Rectal smooth muscle tissue (tissue), 1 donor: ENCODE measurements around the gene NANOS2.
"Not testable (repeated sequence)": the region's sequence is repeated elsewhere in the genome, so short reads cannot be mapped to it uniquely, and the experiment has no call there.

Source experiments
- H3K27ac ChIP-seq: one replicate; pipeline ENCODE4 v1.7.0; 2013; ENCODE audit warnings: low read depth, low read length, inconsistent platforms
- H3K27me3 ChIP-seq: one replicate; pipeline ENCODE4 v1.7.0; 2013; ENCODE audit warnings: low read length; ENCODE audit not compliant: control insufficient read depth, insufficient read depth
- H3K36me3 ChIP-seq: one replicate; pipeline ENCODE4 v1.7.0; 2013; ENCODE audit warnings: low read length; ENCODE audit not compliant: control insufficient read depth, insufficient read depth
- H3K4me1 ChIP-seq: one replicate; pipeline ENCODE4 v1.7.0; 2013; ENCODE audit warnings: low read length; ENCODE audit not compliant: control insufficient read depth, insufficient read depth
- H3K4me3 ChIP-seq: one replicate; pipeline ENCODE4 v1.7.0; 2013; ENCODE audit warnings: low read length
- H3K9ac ChIP-seq: one replicate; pipeline ENCODE4 v1.7.0; 2013; ENCODE audit warnings: low read length

Gene NANOS2

DNA sequence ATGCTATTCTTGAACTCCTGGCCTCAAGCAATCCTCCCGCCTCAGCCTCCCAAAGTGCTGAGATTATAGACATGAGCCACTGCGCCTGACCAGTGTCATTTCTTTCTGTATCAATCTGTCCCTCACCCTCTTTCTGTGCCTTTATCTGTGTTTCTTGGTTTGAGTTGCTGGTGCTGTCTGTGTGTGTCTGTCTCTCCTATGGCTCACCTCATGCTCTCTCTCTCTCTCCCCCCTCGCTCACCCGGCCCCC, 38.5 kb downstream of the NANOS2 start:
- peaks cover 3% of the 10 kb centered on the region for H3K27me3 ChIP-seq
- no peak overlapping the region for H3K4me3 ChIP-seq
- no peak overlapping the region for H3K27ac ChIP-seq
- H3K4me1 ChIP-seq, result no peaks in the 10 kb centered on the region
- no peaks in the 10 kb centered on the region for H3K36me3 ChIP-seq
- no peak overlapping the region for H3K9ac ChIP-seq

DNA sequence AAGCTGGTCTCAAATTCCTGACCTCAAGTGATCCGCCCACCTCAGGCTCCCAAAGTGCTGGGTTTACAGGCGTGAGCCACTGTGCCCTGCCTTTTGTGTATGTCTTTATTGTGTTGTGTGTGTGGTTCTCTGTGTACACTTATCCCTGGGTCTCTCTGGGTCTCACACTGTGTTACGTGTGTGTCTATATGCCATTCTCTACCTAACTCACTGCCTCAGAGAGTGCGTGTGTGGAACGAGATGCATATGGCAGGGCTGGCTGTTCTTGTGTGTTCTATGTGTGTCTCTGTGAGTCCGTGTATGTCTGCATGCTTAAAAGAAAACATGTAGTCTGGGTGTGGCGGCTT, 40.0 kb downstream of the NANOS2 start:
- H3K9ac ChIP-seq, result no peak overlapping the region
- H3K27me3 ChIP-seq, result peaks cover 3% of the 10 kb centered on the region
- no peaks in the 10 kb centered on the region for H3K4me1 ChIP-seq
- H3K4me3 ChIP-seq, result no peak overlapping the region
- no peaks in the 10 kb centered on the region for H3K36me3 ChIP-seq
- H3K27ac ChIP-seq, result no peak overlapping the region

DNA sequence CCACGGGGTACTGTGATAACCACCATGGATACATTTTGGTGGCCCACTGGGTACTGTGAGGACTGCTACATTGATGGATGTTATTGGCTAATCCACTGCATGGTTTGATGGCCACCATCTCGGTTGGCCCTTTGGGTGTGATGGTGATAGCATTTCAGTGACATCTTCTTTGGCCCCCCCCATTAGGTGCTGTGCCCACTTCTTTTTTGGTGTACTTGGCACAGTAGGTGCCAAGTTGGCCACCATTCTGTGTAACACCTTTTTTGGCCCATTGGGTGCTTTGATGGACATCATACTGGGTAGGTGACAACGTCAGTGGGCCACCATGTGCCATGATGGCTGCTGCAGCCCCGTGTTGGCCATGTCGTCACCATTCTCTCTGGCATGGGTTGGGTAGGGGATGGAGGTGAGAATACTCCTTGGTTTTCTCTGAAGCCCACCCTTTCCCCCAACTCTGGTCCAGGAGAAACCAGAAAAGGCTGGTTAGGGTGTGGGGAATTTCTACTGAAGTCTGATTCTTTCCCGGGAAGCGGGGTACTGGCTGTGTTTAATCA, 41.3 kb downstream of the NANOS2 start:
- no peak overlapping the region for H3K27ac ChIP-seq
- H3K9ac ChIP-seq, result no peak overlapping the region
- no peaks in the 10 kb centered on the region for H3K36me3 ChIP-seq
- H3K27me3 ChIP-seq, result peaks cover 3% of the 10 kb centered on the region
- no peaks in the 10 kb centered on the region for H3K4me1 ChIP-seq
- H3K4me3 ChIP-seq, result no peak overlapping the region

DNA sequence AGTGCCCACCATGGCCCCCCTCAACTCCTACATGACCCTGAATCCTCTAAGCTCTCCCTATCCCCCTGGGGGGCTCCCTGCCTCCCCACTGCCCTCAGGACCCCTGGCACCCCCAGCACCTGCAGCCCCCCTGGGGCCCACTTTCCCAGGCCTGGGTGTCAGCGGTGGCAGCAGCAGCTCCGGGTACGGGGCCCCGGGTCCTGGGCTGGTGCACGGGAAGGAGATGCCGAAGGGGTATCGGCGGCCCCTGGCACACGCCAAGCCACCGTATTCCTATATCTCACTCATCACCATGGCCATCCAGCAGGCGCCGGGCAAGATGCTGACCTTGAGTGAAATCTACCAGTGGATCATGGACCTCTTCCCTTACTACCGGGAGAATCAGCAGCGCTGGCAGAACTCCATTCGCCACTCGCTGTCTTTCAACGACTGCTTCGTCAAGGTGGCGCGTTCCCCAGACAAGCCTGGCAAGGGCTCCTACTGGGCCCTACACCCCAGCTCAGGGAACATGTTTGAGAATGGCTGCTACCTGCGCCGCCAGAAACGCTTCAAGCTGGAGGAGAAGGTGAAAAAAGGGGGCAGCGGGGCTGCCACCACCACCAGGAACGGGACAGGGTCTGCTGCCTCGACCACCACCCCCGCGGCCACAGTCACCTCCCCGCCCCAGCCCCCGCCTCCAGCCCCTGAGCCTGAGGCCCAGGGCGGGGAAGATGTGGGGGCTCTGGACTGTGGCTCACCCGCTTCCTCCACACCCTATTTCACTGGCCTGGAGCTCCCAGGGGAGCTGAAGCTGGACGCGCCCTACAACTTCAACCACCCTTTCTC, 42.3 kb downstream of the NANOS2 start:
- H3K27ac ChIP-seq, result no peak overlapping the region
- no peak overlapping the region for H3K9ac ChIP-seq
- H3K4me3 ChIP-seq, result no peak overlapping the region
- H3K4me1 ChIP-seq, result no peaks in the 10 kb centered on the region
- no peaks in the 10 kb centered on the region for H3K36me3 ChIP-seq
- peaks cover 3% of the 10 kb centered on the region for H3K27me3 ChIP-seq

DNA sequence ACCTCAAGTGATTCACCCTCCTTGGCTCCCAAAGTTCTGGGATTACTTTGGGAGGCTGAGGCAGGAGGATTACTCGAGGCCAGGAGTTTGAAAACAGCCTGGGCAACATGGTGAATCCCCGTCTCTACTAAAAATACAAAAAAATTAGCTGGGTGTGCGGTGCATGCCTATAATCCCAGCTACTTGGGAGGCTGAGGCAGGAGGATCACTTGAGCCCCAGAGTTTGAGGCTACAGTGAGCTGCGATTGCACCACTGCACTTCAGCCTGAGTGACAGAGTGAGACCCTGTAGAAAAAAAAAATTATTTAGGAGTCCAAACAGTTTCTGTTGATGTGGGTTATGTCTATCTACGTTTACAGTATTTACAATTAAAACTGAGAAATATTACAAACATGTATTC, 43.8 kb downstream of the NANOS2 start:
- no peaks in the 10 kb centered on the region for H3K4me1 ChIP-seq
- no peaks in the 10 kb centered on the region for H3K27me3 ChIP-seq
- no peak overlapping the region for H3K9ac ChIP-seq
- H3K27ac ChIP-seq, result no peak overlapping the region
- no peak overlapping the region for H3K4me3 ChIP-seq
- H3K36me3 ChIP-seq, result no peaks in the 10 kb centered on the region

DNA sequence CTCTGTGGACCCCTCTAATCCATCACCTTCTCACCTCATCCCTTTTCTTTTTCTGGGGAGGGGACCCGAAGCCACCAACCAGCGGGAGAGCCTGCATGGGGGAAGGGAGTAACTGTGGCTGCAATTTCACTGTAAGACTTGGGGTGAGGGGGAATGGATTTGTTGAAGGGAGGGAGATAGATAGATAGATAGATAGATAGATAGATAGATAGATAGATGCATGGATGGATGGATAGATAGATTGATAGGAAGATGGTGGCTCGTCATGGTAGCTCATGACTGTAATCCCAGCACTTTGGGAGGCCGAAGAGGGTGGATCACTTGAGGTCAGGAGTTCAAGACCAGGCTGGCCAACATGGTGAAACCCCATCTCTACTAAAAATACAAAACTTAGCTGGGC, 47.3 kb downstream of the NANOS2 start:
- H3K27ac ChIP-seq, H3K9ac ChIP-seq, H3K4me1 ChIP-seq, H3K36me3 ChIP-seq, H3K27me3 ChIP-seq: not testable (repeated sequence)
- peak overlapping the region; percentile 52 for H3K4me3 ChIP-seq

DNA sequence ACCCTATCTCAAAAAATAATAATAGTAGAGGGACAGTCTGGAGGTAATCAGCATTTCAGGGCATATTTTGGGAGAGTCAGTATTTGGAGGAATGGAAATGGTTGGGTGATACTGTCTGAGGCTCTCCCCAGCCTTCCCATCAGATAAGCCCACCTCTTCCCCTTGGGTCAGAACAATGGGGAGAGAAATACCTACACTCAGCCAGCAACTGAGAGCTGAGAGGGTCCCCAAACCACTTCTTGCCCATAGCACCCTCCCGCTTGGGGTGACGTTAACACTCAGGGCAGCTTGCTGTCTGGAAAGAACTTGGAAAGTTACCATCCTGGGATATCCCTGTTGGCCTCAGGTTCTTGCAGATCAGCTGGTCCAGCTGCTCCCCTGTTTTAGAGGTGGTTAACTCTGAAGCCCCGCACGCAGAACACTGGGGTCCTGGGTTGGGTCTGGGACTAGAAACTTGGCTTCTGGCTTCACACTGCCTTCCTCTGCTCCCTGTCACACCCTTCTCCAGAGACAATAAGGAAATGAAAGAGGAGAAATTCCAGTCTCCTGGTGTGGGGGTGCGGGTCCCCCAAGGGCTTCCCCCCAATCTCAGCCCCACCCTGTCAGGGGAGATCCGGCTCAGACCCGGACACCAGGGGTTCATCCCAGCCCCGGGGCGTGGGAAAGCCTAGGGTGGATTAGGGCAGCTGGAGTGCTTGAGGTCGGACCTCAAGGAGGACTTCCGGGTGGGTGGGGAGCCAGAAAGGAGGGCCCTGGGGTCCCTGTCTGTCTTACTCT, 48.0 kb downstream of the NANOS2 start:
- H3K9ac ChIP-seq, result peak overlapping the region; percentile 3
- peaks cover 3% of the 10 kb centered on the region for H3K27me3 ChIP-seq
- H3K4me3 ChIP-seq, result peak overlapping the region; percentile 52
- H3K27ac ChIP-seq, result no peak overlapping the region
- H3K4me1 ChIP-seq, result peaks cover 3% of the 10 kb centered on the region
- no peaks in the 10 kb centered on the region for H3K36me3 ChIP-seq

DNA sequence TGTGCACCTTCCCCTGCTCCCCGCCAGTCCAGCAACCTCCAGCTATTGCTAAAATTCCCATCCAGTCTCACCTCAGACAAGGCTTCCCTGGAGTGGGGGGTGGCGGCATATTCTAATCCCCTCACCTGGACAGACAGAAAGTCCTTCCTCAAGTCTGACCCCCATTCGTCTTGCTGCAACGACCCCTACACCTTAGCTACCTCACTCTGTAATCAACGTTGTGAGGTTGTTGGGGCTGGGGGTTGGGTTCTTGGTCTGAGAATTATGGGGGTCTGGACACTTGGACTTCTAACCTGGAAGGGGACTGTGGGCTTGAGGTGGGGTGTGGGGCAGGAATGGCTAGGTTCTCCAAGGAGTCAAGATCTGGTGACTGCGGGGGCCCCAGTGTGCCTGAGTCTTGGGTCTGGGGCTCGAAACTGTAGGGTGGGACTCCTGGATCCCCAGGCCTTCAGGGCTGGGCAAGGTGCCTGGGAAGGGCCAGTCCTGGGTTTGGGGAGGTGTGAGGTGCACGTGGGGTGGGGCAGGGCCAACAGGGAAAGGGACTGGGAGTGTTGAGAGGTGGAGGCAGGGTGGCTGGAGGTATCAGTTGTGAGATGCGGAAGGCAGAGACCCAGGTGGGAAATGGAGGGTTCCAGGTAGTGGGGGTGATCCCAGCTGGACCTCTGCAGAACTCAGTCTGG, 49.2 kb downstream of the NANOS2 start:
- Histone ChIP-seq H3K36me3 (no peaks in the 10 kb centered on the region), H3K4me3 (peak overlapping the region; percentile 66), H3K27me3 (peaks cover 3% of the 10 kb centered on the region), H3K4me1 (peaks cover 3% of the 10 kb centered on the region), H3K9ac (no peak overlapping the region), H3K27ac (no peak overlapping the region)

DNA sequence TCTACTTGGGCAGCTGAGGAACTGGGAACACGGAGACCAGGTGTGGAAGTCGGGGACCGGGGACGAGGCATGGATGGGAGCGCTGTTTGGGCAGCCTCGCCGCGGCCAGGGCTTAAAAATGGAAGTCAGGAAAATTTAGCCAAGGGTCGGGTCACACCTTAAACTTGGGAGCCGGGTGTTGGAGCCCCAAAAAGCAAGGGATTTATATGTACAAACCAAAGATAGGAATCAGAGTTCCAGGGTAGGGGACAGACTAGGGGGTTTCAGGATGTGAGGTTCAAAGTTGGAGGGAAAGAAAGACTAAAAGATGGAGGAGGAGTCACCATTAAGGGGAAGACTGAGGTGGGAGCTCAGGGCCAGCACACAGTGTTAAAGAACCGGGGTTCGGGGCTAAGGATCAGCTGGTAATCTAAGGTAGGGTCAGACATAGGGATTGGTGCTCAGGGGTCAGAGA, 49.9 kb downstream of the NANOS2 start:
- H3K4me3 ChIP-seq, result peak overlapping the region; percentile 66
- peak overlapping the region; percentile 17 for H3K9ac ChIP-seq

DNA sequence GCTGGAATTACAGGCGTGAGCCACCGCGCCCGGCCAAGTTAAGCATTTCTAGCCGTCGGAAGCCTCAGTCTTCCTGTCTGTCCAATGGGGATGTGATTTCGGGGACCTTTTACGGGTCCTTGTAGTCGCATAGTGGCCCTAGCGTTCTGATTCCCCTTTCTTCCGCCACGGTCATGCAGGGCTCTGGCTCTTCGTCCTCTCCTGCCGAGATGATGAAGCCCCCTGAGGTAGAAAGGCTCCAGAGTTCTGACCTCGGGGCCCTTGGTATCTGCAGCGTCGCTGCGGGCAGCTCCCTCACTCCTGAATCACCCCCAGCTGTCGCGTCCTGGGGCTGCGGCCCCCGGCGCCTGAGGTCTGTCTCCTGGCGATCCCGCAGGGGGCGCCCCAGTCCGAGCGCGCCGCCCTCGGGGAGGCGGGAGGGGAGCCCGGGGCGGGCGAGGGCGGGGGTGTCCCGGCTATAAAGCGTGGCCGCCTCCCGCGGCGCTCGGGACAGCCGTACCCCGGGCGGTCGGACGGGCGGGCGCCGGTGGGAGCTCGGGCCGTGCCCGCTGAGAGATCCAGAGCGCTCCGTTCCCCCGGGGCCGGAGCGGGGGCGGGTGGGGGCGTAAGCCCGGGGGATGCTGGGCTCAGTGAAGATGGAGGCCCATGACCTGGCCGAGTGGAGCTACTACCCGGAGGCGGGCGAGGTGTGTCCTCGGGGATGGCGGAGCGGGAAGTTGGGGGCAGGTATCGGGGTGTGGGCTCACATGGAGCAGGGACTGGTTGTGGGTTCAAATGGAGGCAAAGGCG, 50.5 kb downstream of the NANOS2 start, which contains the start of gene FOXA3:
Gene FOXA3 (plus strand): TSS at position 487 of the 789 bp plus-strand sequence. CDS start 131 bp downstream, at position 618.
- peaks cover 3% of the 10 kb centered on the region for H3K4me1 ChIP-seq
- no peak within 1 kb of the TSS for H3K27ac ChIP-seq

More for the DNA sequence above, 49.9 kb downstream of the NANOS2 start:
- H3K27me3 ChIP-seq, result peaks cover 3% of the 10 kb centered on the region
- no peak overlapping the region for H3K27ac ChIP-seq
- peaks cover 3% of the 10 kb centered on the region for H3K4me1 ChIP-seq
- peaks cover 2% of the 10 kb centered on the region for H3K36me3 ChIP-seq

DNA sequence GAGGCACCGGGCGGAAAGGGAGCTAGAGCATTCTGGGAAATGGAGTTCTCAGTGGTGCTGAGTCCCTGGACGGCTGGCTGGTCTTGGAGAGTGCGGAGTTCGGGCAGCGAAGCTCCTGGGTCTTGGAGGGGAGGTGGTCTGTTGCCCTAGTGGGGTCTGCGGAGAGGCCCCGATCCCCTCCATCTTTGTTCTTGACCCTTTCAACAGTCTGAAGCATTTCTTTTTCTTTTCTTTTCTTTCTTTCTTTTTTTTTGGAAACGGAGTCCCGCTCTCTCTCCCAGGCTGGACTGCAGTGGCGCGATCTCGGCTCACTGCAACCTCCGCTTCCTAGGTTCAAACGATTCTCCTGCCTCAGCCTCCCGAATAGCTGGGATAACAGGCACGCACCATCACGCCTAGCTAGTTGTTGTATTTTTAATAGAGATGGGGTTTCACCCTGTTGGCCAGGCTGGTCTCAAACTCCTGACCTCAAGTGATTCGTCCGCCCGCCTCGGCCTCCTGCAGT, 51.2 kb downstream of the NANOS2 start:
- Histone ChIP-seq H3K9ac (no peak overlapping the region), H3K27ac (no peak overlapping the region), H3K36me3 (peaks cover 4% of the 10 kb centered on the region)

More for the DNA sequence above, 50.5 kb downstream of the NANOS2 start, which contains the start of gene FOXA3:
- H3K36me3 ChIP-seq, result peaks cover 4% of the 10 kb centered on the region
- peak within 1 kb of the TSS; percentile 49 for H3K9ac ChIP-seq
- H3K27me3 ChIP-seq, result peaks cover 3% of the 10 kb centered on the region
- H3K4me3 ChIP-seq, result peak within 1 kb of the TSS; percentile 79

More for the DNA sequence above, 51.2 kb downstream of the NANOS2 start:
- peaks cover 3% of the 10 kb centered on the region for H3K4me1 ChIP-seq
- peak overlapping the region; percentile 79 for H3K4me3 ChIP-seq
- peaks cover 3% of the 10 kb centered on the region for H3K27me3 ChIP-seq
